Chondrocyte (in vitro differentiated cells): ENCODE results near the gene COL20A1. TPM values are rescaled to one million over a fixed set of nuclear protein-coding genes. Genes with fewer than 3 reads are reported as not detected.
"Not testable (repeated sequence)": the region's sequence is repeated elsewhere in the genome, so short reads cannot be mapped to it uniquely, and the experiment has no call there.

Experiments used
- DNase-seq: peaks from one replicate; pipeline ENCODE4 v3.0.0; 2021; ENCODE audit warnings: mixed read lengths, low spot score
- H3K27ac Mint-ChIP-seq: one replicate; pipeline ENCODE4 v1.8.0; 2021; ENCODE audit warnings: mild to moderate bottlenecking, moderate library complexity, mixed read lengths; ENCODE audit not compliant: unreplicated experiment
- H3K27me3 Mint-ChIP-seq: 2 replicates; pipeline ENCODE4 v1.8.0; 2021; ENCODE audit warnings: low read depth, mixed read lengths
- H3K36me3 Mint-ChIP-seq: 2 replicates; pipeline ENCODE4 v1.8.0; 2021; ENCODE audit warnings: low read depth, mixed read lengths
- H3K4me1 Mint-ChIP-seq: 2 replicates; pipeline ENCODE4 v1.8.0; 2021; ENCODE audit warnings: low read depth, mild to moderate bottlenecking, mixed read lengths
- H3K4me3 Mint-ChIP-seq: one replicate; pipeline ENCODE4 v1.8.0; 2021; ENCODE audit warnings: mild to moderate bottlenecking, moderate library complexity, mixed read lengths; ENCODE audit not compliant: unreplicated experiment
- H3K9me3 Mint-ChIP-seq: 2 replicates; pipeline ENCODE4 v1.8.0; 2021; ENCODE audit warnings: low read depth, mixed read lengths
- CTCF ChIP-seq: fragments of 200-600 bp; sonication (generic); IDR thresholded peaks from 2 replicates; pipeline ENCODE4 v1.5.0; 2021; ENCODE audit warnings: antibody characterized with exemption, mild to moderate bottlenecking, moderate library complexity
- total RNA-seq: library from RNA; stranded (reverse); gene quantifications from 3 replicates; pipeline ENCODE4 v1.2.1, GENCODE V29; 2021

COL20A1 gene
- total RNA-seq, 1 donor from 2014 or later = not detected

GRCh38 chr20:63377951-63378381, 85.0 kb downstream of the COL20A1 start:
- Mint-ChIP-seq H3K4me3 (no peak overlapping the region), H3K36me3 (no peaks in the 10 kb centered on the region), H3K4me1 (peaks cover 3% of the 10 kb centered on the region), H3K27me3 (peaks cover 37% of the 10 kb centered on the region), H3K9me3 (no peaks in the 10 kb centered on the region), H3K27ac (no peak overlapping the region)
- no peak for DNase-seq
- no peak for TF ChIP-seq CTCF

DNA sequence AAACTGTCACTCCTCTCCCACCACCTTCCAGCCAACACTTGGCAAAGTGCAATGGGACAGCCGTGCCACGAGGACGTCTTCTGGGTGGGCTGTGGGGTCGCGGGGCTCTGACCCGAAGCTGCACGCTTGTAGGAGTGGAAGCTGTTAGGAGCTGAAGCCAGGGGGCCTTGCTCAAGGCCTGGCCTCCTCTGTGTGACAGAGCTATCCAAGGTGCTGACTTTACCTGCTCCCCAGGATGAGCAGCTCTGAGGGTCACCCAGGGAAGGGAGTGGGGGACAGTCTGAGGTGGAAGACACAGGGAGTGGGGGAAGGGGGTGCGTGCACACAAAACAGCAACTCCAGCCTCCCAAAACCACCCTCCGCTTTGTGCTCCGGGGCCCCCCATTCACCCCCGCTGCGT, 85.6 kb downstream of the COL20A1 start:
- peaks cover 36% of the 10 kb centered on the region for H3K27me3 Mint-ChIP-seq
- peaks cover 3% of the 10 kb centered on the region for H3K4me1 Mint-ChIP-seq
- no peaks in the 10 kb centered on the region for H3K9me3 Mint-ChIP-seq
- no peak overlapping the region for H3K27ac Mint-ChIP-seq
- H3K4me3 Mint-ChIP-seq = no peak overlapping the region
- TF ChIP-seq CTCF = no peak
- DNase-seq = no peak
- H3K36me3 Mint-ChIP-seq = no peaks in the 10 kb centered on the region

DNA sequence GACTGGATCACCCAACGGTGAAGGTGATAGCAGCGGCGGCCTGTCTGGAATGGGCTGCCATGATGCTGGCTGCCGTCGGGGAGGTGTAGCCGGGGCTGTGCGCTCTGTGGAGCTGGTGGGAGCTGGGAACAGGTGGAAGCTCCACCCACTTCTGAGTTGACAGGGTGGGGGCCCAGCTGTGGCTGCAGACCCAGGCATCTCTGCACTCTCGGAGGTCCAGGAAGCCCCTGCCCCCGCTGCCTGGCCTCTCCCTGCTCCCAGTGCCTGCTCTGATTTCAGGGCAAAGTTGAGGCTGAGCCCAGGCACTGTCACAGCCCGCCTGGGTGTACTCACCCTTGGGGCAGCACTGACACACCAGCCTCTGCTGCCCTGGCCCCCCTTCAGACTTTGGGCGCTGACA, 86.3 kb downstream of the COL20A1 start:
- H3K36me3 Mint-ChIP-seq = no peaks in the 10 kb centered on the region
- H3K4me3 Mint-ChIP-seq = no peak overlapping the region
- no peak for TF ChIP-seq CTCF
- H3K9me3 Mint-ChIP-seq = no peaks in the 10 kb centered on the region
- DNase-seq = no peak
- H3K27ac Mint-ChIP-seq = no peak overlapping the region
- peaks cover 31% of the 10 kb centered on the region for H3K27me3 Mint-ChIP-seq
- peaks cover 3% of the 10 kb centered on the region for H3K4me1 Mint-ChIP-seq

- not testable (repeated sequence) for H3K36me3 Mint-ChIP-seq, H3K9me3 Mint-ChIP-seq, DNase-seq, H3K27ac Mint-ChIP-seq, H3K4me3 Mint-ChIP-seq, H3K4me1 Mint-ChIP-seq
- H3K27me3 Mint-ChIP-seq = peaks cover 27% of the 10 kb centered on the region
These were observed 86.9 kb downstream of the COL20A1 start for GRCh38 chr20:63379872-63380271.

DNA sequence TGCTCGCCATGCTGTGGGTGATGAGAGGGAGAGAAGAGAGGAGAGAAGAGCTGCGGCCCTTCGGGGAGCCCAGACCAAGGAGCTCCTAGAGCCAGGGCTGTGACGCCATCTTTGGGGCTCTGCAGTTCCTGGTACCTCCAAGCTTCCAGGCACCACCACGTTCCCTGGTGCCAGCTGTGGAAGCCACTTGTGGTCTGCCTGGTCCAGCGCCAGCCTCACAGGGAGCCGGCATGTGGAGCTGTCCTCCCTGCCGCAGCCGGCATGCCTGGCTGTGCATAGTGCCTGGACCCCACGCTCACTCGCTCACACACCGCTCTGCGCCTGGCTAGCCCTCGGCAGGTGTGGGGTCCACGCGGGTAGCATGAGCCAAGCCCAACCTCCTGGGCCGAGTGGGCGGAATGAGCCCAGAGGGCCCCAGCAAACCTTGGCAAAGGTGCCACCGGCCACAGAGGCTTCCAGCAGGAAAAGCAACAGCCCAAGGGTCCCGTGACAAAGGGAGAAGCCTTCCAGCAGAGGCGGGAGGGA, 87.4 kb downstream of the COL20A1 start:
- Mint-ChIP-seq H3K36me3 (no peaks in the 10 kb centered on the region), H3K4me3 (no peak overlapping the region), H3K27me3 (peaks cover 27% of the 10 kb centered on the region), H3K9me3 (peaks cover 2% of the 10 kb centered on the region), H3K4me1 (peaks cover 3% of the 10 kb centered on the region), H3K27ac (no peak overlapping the region)
- no peak for DNase-seq
- no peak for TF ChIP-seq CTCF

GRCh38 chr20:63381781-63382431, 88.9 kb downstream of the COL20A1 start:
- Mint-ChIP-seq H3K36me3 (no peaks in the 10 kb centered on the region), H3K9me3 (peaks cover 12% of the 10 kb centered on the region), H3K27ac (no peak overlapping the region), H3K27me3 (peaks cover 22% of the 10 kb centered on the region), H3K4me3 (no peak overlapping the region), H3K4me1 (peaks cover 3% of the 10 kb centered on the region)
- peak; percentile 99 for TF ChIP-seq CTCF
- no peak for DNase-seq
